NOMO-1 (cell line): ENCODE data around the gene ZSWIM8.
"Not testable (repeated sequence)": the region's sequence is repeated elsewhere in the genome, so short reads cannot be mapped to it uniquely, and the experiment has no call there.

ENCODE experiments used
- DNase-seq, 2 experiments: peaks; one replicate each; lab custom pipeline; 2025; ENCODE audit not compliant: unreplicated experiment in 2 of 2; lab: John Stamatoyannopoulos, UW

The ZSWIM8 gene

GRCh38 chr10:73814276-73814895, 29.0 kb downstream of the ZSWIM8 start:
- no peak for DNase-seq

- DNase-seq: no peak
Observed at GRCh38 chr10:73814896-73815718, 29.7 kb downstream of the ZSWIM8 start.

GRCh38 chr10:73815719-73816030, 30.3 kb downstream of the ZSWIM8 start:
- no peak for DNase-seq

DNA sequence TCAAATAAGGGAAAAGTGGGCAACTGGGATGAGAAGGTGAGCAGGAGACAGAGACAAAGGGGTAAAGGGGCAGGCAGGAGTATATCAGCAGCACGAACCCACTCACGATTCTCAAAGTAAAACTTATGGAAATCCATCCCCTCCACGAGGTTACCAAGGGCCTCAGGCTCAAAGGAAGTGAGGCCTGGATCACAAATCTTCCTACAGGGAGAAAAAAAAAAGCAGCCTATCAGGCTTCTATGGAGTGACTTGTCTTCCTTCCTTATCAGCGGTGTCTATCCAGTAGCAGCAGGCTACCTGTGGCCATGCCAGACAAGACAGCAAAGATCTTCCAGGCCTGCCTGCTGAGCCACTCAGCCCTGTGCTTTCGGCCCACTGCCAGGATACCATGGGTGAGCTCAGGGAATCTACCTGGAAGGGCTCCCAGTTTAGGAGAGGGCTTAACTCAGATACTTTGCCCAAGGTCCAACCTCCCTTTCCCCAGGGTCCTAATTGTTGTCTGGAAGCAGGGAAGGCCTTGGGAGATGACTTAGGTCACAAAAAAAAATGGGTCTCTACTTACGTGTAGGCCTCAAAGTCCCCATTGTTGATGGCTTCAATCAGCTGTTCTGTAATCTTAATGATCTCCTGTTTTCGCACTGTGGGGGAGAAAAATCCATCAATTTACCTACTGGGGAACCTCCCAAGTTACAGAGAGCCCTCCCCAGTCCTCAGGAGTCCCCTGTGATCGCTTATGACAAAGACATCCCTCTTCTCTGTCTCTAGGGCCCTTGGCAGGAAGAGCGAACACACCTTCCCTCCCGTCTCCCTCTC, 31.7 kb downstream of the ZSWIM8 start:
- no peak for DNase-seq

- DNase-seq: no peak
Observed at GRCh38 chr10:73817826-73818225, 32.4 kb downstream of the ZSWIM8 start.

DNA sequence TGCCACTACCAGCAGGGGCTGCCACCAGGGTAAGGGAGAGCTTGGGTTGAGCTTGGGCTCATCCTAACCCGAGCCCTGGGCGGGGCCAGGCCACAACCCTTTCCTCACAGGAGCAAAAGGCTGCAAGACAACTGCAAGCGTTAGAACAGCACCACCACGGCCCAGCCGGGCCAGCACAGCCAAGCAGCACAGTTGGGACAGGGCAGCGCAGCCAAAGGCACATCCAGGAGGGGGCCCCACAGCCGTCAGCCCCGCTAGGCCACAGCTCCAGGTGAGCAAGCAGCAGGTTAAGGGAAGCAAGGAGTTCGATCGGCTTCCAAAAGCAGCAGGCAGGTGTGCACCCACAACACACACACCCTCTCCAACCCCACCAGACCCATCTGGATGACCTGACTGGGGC, 33.0 kb downstream of the ZSWIM8 start:
- no peak for DNase-seq

- no peak for DNase-seq
Observed at GRCh38 chr10:73819081-73819480, 33.7 kb downstream of the ZSWIM8 start.

DNA sequence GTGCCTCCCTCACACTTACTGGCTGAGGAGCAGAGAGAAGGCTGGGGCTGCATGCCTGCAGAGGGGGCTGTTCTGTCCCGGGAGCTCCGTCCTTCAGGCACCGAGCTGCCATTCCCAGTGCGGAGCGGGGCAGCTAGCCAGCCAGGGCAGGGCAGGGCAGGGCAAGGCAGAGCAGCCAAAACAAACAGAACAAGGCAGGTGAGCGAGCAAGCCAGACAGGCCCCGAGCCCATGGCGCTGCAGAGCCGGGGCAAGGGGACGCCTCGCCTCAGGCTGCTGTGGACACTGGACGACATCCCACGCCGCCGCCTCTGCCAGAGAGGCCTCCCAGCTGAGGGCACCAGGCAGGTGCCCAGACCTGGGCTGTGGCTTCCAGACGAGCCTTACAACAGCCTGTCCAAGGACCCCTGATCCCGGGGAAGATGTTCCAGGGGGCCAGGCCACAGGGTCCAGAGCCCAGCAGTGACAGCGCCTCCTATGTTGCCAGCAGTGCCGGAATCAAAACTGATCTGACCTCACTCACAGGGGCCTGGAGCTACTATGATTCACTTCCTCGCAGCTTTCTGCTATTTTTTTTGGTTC, 34.2 kb downstream of the ZSWIM8 start:
- DNase-seq: no peak

GRCh38 chr10:73823391-73823790, 38.0 kb downstream of the ZSWIM8 start:
- DNase-seq: no peak

DNA sequence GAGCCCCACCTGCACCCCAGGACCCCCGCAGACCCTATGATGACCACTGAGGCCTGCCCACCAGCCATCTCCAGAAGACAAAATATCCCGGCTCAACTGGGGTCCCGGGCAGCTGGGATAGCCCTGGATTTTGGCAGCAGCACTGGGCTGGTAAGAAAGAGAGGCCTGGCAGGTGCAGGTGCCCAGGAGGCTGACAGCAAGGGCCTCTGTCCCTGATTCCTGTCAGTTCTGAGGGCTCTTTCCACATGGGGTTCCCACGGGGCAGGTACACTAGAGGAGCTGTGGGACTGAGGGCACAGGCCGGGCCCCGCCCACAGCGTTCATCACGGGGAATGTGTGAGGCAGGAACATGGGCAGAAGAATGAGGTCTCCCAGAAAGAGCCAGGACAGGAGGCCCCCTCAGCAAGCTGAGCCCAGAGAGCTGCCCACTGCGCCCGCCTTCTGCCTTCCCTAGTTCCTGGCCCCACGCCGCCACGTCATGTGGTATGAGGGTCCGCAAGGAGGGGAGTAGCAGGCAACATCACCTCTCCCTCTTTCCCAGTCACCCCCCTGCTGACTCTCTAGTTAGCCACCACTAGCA, 38.8 kb downstream of the ZSWIM8 start:
- no peak for DNase-seq

DNA sequence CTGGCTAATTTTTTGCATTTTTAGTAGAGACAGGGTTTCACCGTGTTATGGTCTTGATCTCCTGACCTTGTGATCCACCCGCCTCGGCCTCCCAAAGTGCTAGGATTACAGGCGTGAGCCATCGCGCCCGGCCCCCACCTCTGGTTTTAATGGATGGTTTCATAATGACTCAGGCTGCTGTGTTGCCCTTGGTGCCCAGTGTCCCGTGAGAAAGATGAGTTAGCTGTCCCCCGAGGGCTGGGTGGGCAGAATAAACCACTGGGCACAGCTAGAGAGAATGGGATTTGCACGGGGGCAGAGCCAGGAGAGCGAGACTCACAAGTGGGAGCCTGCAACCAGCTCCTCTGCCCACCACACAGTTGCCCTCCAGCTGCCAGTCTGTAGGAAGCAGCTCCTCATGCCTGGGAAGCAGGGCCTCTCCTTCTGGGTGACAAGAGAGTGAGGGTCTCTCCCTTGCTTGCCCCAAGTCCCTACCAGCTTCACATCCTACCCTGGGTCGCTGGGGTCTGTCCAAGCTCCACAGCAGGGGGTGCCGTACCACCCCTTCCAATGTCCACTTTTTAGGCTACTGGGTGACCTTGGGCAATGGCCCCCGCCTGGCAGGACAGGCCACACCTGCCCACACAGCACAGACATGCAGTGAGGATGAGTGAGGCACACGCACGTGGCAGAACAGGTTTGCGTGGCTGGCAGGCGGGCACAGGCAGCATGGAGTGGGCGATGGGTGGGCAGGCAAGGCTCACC, 42.1 kb downstream of the ZSWIM8 start:
- no peak for DNase-seq

- DNase-seq: no peak
Observed at GRCh38 chr10:73828161-73828560, 42.8 kb downstream of the ZSWIM8 start.

DNA sequence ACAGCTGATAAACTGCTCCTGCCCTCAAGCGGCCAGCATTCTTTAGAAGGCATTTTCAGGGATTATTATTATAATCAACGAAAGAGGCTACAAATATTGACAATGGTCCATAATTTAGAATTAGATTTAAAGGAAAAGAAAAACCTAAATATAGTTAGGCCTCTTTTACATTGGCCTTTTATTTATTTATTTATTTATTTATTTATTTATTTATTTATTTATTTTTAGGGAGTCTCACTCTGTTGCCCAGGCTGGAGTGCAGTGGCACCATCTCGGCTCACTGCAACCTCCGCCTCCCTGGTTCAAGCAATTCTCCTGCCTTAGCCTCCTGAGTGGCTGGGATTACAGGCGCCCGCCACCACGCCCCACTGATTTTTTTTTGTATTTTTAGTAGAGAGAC, 43.7 kb downstream of the ZSWIM8 start:
- not testable (repeated sequence) for DNase-seq

DNA sequence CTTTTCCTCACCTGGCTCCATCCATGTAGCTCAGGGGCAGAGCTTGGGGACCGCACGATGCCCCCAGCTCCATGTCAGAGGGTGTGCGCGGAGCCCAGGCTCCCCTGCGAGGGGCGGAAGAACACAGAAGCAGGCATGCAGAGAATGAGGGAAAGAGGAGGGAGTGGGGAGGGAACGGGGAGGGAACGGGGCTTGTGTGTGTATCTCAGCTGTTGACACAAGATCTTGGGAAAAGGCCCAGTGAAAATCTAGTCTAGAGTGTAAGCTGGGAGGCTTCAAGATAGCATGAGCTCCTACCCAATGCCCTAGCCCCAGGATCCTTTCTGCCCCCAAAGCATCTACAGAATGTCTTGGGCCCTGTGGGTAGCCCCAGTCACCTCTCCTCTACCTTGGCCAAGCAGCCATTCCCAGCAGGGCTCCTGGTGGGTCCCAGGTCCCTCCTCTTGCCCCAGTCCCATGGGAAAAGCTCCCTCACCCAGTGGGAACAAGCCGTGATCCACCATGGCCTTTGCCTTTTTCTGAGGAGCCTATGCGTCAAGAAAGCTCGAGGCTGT, 51.1 kb downstream of the ZSWIM8 start:
- DNase-seq: no peak

- DNase-seq: no peak
Observed at GRCh38 chr10:73837072-73837471, 51.7 kb downstream of the ZSWIM8 start.

GRCh38 chr10:73838008-73838567, 52.7 kb downstream of the ZSWIM8 start:
- DNase-seq: no peak

DNA sequence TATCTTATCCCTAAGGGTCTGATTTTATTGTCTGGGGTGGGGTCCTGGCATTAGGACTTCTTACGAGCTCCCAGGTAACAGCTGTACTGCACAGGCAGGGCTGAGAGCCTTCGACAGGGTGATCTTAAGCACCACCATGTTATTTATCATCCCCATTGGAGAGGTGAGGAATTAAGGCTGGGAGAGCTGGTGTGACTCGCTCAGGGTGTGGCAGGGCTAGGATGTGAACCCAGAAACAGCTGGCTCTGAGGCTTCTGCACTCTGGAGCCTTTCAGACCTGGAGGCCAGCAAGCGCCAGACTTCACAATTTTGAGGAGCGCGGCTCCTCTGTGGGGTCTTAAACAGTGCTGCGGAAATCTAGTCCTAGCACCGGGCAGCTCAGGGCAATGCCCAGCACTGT, 53.4 kb downstream of the ZSWIM8 start:
- DNase-seq: no peak

DNA sequence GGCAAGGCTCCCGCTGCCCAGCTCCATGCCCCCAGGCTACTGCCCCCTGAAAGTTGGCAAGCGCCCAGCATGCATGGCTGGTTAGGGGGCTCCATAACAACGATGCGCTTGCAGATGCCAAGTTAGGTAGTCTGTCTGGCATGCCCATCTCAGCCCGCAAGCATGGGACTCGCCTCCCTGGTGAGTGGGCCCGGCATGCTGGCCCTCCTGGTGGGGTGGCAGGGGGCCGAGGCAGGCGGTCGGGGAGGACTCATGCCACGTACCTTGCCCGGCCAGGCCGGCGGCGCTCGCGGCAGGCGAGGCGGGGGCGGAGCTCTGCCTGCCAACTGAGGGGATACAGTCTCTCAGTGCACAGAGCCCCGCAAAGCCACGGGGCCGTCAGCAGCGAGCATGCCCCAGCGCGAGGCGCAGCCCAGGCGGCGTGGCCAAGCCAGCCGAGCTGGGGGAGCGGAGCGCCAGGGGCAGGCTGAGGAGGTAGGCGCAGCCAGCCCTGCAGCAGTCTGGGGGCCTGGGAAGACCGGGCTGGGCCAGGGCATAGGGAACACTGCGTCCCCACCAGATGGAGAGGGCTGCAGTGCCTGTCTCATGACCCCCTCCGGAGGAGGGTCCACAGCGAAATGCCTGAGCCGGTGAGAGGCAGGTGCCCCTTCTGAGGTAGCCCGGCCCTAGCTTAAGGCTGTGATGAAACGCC, 54.0 kb downstream of the ZSWIM8 start:
- DNase-seq: no peak

DNA sequence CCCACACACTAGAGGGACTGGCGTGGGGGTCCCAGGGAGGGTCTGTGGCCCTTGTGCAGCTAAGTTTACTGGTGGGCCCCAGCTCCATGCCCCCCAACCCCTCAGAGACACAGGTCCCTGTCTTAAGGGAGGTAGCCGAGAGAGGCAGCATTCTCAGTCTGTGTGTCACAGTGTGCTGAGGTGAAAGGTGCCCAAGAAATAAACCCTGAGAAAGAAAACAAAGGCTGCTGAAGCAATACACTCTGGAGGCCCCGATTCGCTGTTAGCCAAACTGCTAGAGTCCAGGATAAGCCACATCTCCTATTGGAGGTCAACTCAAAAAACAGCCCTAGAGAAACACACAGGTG, 54.6 kb downstream of the ZSWIM8 start:
- DNase-seq: no peak
